GM12873 (cell line): ENCODE measurements around the gene ITGAV.

ENCODE experiments used
- TF ChIP-seq, protein P1 (sequence below): IDR thresholded peaks from 2 replicates; pipeline ENCODE4 v1.5.1; 2012; ENCODE audit warnings: low read depth, mild to moderate bottlenecking, moderate library complexity, low read length, control low read depth; ENCODE audit not compliant: insufficient read depth; ENCODE audit errors: missing control alignments

The ITGAV gene

DNA sequence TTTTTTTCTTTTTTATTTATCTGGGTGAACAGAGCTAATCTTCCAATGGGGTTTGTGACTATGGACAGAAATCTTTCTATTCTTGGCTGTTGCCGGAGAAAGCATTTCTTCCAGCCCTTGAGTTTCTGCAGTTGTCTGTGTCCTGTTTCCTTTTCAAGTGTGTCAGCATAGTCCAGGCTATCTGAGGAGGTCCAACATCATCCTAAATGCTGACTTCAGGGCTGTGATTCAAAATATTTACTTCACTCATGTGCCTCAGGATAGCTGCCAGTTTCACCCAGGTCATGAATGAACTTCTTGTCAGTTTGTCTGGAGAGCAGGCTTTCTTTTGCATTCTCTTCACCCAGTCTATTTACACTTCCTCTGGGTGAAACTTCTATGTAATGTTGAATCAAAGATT, 27.9 kb downstream of the ITGAV start:
- TF ChIP-seq, protein P1, sequence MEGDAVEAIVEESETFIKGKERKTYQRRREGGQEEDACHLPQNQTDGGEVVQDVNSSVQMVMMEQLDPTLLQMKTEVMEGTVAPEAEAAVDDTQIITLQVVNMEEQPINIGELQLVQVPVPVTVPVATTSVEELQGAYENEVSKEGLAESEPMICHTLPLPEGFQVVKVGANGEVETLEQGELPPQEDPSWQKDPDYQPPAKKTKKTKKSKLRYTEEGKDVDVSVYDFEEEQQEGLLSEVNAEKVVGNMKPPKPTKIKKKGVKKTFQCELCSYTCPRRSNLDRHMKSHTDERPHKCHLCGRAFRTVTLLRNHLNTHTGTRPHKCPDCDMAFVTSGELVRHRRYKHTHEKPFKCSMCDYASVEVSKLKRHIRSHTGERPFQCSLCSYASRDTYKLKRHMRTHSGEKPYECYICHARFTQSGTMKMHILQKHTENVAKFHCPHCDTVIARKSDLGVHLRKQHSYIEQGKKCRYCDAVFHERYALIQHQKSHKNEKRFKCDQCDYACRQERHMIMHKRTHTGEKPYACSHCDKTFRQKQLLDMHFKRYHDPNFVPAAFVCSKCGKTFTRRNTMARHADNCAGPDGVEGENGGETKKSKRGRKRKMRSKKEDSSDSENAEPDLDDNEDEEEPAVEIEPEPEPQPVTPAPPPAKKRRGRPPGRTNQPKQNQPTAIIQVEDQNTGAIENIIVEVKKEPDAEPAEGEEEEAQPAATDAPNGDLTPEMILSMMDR, result no peak

DNA sequence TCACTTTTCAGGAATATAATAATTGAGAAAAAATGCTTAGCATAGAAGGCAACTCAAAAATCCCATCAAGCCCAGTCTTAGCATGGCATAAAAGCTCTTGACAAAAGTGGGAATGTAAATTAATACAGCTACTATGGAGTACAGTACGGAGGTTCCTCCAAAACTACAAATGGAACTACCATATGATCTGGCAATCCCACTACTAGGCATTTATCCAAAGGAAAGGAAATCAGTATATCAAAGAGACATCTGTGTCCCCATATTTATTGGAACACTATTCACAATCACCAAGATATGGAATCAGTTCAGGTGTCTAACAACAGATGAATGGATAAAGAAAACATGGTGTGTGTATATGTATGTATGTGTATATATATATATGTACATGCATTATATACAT, 28.8 kb downstream of the ITGAV start:
- TF ChIP-seq, protein P1, result no peak

DNA sequence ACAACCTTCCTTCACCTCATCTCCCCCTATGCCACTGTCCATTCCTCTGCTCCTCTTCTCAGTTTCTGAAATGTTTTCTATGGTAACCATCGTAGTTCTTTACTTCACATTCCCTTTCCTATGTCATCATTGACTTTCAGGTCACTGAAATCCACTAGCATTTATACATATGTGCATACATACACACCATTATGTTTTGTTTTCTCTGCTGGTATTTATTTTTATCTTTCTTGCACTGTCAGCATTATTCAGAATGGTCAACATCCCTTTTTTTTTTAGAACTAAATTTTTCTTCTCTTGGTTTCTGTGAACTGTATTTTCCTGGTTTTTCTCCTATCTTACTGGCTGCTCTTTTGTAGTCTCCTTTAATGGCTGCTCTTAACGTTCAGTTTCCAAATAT, 33.2 kb downstream of the ITGAV start:
- TF ChIP-seq, protein P1, result no peak

DNA sequence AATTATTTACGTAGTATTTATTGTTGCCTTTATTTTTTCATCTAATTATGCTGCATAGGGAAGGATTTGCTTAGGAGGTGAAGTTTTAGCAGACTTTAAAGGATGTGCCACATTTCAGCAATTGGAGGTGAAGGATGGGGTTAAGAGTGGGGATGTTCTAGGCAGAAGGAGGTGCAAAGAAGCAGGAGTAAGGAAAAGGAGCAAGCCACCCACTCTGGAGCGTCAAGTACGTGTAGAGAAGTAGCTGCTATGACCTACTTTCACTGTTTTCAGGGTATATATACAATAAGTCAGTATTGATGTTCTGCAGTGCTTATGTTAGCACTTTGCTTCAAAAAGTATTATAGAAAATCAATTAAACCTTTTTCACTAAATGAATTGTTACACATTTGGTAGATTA, 34.4 kb downstream of the ITGAV start:
- TF ChIP-seq, protein P1, result no peak

DNA sequence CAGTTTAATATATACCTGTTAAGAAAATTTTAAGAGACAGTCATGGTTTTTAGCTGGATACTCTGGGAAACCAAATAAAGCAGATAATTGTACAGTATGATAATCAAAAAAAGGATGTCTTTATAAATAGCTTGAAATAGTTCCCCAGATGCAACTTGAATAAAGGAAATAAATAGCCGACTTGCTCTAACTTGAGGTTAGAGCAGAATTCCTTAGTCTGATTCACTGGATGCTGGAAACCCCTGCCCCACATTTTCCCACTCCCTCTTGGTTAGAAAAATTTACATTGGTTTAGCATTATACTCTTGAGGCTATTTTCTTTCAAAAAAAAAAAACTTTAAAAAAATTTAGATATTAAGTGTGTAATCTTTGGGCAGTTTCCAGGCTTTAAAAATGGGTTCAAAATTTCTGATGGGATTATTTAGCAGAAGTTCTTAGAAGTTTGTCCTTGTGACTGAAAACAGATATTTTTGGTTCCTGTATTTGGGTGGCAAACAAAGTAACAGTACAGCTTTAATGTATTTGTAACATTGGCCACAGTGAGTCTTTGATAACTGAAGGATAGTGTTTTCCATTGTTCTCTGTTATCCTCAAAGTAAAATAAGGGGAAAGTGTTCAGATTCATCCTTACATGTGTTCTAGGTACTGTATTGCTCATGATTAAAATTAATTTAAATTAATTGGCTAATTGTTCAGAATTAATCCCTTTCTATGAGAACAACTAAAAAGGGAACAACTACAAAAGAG, 39.6 kb downstream of the ITGAV start:
- TF ChIP-seq, protein P1, result no peak

DNA sequence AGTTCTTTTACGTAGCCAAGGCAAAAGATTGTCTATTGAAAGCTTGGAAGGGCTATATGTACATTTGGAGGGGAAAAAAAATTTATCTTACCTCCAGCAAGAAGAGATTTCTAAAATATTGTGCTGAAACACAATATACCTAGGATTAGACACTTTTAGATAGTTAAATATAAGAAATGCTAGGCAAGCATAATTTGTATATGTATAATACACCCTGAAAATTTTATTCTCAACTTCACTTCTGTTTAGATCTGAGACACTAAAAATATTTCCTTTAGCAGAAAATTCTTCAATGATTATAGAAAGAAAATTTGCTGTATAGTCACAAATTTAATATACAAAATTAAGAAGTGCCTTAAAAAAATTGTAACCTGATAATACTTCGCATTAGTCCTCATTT, 42.6 kb downstream of the ITGAV start:
- TF ChIP-seq, protein P1, result no peak

DNA sequence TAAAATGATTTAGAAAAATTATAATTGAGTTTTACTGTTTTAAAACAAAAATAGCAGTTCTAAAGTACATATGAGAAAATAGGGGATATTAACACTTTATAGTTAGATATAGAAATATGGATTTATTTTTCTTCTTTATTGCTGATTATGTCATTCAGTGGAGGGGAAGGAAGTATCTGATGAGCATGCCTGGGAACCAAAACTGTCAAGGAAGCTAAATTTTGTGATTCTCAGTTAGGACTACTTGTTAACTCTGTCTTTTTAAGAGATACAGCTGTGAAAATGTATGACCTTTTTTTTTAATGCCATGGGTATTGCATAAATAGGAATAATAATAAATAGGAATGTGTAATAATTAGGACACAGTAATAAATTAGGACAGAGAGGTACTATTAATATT, 44.8 kb downstream of the ITGAV start:
- TF ChIP-seq, protein P1, result no peak
